CD4-positive, alpha-beta T cell treated with Interferon alpha-2 for 1 hour (primary cell): Measurements from ENCODE around the gene LSP1.

ENCODE experiments used
- DNase-seq, 2 donors: peaks; one replicate each; pipeline ENCODE4 v3.0.0-alpha.2; 2020 to 2022

The LSP1 gene

GRCh38 chr11:1919391-1920127 lies 66.7 kb downstream of the LSP1 start, which contains the start of gene TNNT3:
Gene TNNT3 (plus strand): TSS chr11:1919703. CDS start chr11:1922875, 3,172 bp downstream.
- DNase-seq, result no peak

GRCh38 chr11:1920128-1920908 lies 67.4 kb downstream of the LSP1 start:
- no peak for DNase-seq

DNA sequence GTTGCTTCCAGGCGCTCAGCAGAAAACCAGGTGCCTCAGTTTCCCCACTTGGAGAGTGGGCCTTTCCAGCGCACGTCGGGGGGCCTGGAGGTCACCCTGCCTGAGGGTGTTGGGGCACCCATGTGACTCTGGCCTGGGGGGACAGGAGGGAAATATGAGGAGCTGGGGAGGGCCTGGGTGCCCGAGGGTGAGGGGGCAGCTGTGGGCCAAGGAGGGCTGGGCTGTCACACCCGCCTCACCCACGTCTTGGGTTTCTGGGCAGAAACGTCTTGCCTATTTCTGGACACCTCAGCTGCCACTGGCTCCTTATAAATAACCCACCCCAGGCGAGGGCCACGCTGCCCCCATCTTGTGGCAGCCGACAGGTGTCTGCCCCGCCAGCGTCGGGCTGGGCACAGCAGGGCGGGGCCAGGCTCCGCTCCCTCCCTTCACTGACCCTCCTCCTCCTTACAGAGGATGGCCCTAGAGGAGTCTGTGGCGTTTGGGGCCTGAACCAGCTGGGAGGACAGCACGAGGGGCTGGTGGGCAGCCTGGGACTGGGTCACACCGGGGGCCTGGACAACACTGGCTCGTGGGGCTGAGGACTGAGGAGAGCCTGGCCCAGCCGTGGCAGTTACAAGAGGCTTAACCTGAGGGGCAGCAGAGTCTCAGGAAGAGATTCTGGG lies 68.2 kb downstream of the LSP1 start:
- DNase-seq, result no peak

DNA sequence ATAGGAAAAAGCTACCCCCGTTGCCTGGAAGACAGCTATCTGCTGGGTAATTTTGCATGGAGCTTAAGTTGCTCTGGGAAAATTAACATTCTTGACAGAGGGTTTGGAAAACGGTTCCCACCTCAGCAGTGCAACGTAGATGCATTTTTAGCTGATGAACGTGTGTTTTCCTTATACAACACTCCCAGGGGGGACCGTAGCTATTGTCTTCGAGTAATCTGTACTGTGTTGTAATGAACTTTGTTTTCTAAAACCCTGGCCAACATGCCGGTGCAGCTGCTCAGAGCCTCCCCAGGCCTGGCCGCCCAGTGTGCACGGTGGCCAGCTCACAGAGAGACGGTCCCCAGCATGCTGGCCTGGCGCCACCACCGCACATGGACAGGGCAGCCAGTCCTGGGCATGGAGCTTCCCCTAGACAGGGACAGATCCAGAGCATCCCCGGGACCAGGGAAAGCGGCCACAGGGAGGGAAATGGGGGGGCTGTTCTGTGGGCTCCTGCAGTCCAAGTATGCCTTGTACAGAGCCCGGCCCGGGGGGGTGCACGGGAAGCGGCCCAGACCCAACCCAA lies 68.8 kb downstream of the LSP1 start:
- DNase-seq, result no peak

- no peak for DNase-seq
Measured at GRCh38 chr11:1922481-1923081, 69.7 kb downstream of the LSP1 start.

DNA sequence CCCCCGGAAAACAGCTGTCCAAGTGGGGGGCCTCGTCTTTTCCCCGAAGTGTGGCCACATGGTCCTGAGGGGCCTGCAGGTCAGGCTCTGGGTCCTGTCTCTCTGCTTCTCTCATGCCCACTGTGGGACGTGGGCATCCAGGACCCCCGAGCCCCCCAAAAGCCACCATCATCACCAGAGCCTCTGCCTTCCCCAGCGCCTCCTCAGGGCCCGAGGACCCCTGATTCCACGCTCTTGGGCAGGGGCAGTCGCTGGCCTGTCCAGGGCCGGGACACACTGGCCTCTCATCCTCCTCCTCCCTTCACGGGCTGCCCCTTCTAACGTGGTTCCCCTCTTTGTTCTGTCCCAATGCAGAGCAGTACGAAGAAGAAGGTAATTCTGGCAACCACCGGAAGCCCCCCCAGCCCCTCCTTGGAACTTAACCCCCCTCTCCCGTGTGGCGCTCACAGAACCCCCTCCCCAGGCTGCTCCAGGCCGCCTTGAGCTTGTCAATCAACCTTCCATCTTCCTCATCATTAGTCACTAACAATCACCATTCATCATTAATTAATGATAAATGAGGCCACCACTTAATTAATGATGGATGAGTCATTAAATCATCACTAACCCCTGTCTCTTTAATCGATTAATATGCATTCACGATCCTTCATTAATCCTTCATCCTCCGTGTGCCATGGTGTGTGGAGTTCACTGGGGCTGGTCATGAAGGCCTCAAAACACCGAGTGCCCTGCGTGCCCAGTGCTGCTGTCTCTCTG lies 70.5 kb downstream of the LSP1 start:
- no peak for DNase-seq

GRCh38 chr11:1924181-1924580 lies 71.3 kb downstream of the LSP1 start:
- DNase-seq, result no peak

DNA sequence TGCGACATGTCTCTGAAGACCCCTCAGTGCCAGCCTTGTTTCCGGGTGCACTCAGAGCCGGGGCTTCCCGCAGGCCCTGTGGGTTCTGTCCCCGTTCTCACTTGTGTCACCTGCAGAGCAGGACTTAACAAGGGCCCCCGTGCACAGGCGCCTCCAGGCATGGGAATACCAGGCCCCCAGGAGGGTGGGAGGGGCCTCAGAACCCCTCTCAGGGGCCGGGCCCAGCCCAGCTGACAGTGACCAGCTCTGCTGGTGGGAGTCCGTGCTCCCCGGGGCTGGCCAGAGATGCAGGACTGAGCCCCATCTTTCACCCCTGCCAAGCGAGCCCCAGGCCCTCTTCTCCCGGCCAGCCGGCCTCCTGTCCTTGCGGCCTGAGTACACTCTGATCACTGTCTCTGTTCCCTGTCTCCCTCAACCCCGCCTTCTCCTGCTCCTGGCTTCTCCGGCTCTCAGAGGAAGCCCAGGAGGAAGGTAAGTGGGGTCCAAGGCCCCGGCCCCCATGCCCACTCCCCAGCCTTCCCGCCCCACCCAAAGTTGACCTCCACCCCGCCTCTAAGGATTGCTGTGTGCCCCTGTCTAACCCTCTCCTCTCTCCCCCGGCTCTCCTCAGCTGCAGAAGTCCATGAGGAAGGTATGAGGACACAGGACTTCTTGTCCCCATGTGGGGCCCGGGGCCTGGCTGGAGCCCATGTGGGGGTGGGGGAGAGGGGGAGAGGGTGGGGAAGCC lies 71.9 kb downstream of the LSP1 start:
- no peak for DNase-seq

GRCh38 chr11:1925373-1926155 lies 72.7 kb downstream of the LSP1 start:
- DNase-seq, result no peak

DNA sequence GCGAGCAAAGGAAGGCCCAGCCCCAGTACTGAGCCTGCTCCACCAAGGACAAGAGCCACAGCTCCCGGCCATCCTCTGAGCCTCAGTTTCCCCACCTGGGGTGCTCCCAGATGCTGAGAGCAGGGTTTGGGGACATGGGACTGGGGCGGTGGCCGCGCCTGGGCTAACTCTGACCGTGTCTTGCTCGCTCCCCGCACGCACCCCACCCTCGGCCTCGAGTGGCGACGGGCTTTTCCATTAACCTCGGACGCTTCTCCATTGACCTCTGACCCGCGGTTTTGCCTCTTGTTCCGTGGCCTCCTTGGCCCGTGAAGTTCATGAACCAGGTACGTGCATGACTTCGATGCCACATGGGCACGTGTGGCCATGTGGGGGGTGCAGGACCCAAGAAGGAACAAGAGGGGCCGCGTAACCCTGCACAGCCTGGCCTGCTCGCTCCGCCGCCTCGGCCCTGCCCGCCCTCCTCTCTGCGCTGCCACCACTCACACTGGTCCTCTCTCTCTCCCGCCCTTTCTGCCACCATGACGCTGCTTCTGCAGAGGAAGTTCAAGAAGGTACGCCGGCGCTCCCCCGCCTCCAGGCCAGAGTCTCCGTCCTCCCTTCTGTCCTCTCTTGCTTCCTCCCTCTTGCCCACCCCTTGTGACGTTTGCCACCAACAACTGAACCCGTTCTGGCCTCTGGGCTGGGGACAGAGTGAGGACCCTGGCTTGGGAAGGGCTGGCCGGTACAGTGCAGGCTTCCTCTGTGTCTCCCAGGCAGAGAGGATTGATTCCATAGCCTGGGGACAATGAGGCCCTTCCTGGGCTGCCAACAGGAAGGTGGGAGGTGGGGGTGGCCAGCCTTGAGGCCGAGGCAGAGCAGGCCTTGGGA lies 73.5 kb downstream of the LSP1 start:
- no peak for DNase-seq

GRCh38 chr11:1927026-1927847 lies 74.4 kb downstream of the LSP1 start:
- no peak for DNase-seq

DNA sequence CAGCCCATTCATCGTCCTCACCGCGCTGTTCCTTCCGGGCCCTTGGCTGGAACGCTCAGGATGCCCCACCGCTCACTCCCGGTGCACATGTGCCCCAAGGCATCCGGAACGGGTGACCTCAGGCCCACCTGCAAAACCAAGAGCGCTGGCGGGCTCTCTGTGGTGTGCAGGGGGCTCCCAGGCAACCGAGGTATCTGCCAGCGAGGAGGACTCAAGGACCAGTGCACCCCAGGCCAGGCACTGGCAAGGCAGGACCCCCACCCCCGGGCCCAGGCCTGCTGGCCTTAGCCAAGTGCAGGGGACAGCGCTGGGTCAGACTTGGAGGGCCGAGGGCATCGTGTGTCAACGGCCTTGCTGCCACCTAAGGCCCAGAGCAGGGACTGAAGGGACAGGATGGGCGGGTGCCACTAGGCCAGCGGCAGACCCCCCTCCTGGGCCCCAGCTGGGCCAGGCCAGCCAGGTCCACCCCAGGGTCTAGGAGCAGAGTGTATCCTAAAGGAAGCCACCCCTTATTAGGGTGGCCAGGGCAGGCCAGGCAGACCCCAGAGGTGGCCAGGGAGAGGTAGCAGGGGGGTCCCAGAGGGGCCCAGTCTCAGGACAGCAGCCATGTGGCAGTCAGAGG lies 75.1 kb downstream of the LSP1 start:
- DNase-seq, result no peak

DNA sequence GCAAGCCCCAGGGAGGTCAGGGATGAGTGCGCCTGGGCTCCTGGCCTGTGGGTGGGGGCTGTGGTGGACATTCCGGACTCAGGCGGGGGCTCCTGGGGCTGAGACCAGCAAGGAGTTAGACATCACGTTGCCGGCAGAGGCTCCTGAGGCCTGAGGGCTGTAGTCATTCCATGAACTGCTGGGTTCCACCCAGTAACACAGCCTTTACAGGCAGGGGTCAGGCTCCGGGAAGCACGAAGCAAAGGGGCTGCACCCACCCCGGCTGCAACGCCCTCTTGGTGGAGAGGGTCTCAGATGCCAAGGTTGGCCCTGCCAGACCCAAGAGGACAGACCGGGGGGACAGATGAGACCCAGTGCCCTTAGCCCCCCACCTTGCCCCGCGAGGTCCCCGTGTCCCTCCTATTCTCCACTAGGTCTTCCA lies 75.6 kb downstream of the LSP1 start:
- no peak for DNase-seq

- no peak for DNase-seq
Measured at GRCh38 chr11:1928891-1929541, 76.1 kb downstream of the LSP1 start.

GRCh38 chr11:1929621-1930461 lies 77.0 kb downstream of the LSP1 start:
- no peak for DNase-seq

DNA sequence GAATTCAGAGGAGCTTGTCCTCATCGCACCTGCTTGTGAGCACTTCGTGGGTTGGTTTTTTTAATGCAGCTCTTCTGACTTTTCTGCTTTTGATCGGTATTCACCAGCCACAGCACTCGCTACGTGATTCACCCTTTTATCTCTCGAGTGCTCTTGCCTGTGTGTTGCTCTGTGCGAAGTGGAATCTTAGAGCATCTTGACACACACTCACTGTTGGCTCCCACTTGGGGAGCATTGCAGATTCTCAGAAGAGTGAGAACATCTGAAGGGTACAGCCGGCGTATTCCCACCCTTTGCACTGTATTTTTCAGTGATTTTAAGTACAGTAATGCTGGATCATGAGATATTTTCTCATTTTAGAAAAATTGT lies 77.6 kb downstream of the LSP1 start:
- DNase-seq, result no peak
